Inferior parietal cortex (tissue), 1 donor: ENCODE data around the gene SERPINA12.

Experiments used
- DNase-seq: peaks from one replicate; pipeline ENCODE4 v3.0.0-alpha.2; 2016; ENCODE audit errors: extremely low spot score

The SERPINA12 gene, protein sequence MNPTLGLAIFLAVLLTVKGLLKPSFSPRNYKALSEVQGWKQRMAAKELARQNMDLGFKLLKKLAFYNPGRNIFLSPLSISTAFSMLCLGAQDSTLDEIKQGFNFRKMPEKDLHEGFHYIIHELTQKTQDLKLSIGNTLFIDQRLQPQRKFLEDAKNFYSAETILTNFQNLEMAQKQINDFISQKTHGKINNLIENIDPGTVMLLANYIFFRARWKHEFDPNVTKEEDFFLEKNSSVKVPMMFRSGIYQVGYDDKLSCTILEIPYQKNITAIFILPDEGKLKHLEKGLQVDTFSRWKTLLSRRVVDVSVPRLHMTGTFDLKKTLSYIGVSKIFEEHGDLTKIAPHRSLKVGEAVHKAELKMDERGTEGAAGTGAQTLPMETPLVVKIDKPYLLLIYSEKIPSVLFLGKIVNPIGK

DNA sequence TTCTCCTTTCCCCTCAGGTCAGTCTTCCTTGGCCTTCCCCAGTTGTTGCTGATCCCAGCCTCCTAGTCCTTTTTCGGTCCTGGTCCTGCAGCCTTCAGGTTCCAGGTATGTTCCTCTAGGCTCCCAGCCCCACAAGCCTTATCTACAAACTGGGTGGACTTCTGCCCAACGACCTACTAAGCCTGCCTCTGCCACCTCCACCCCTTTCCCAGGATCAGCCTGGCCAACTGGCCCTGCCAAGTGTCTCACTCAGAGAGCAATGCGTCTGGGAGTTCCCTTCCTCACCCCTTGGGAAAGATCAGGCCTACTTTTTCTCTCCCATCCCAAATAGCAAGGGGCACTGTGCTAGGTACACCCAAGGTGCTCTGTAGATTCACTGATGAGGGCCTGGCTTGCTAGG is at the start of gene SERPINA12:
TSS of gene SERPINA12 (minus strand) at position 114 of the 400 bp plus-strand sequence. CDS start 11,072 bp downstream, outside the sequence.
- DNase-seq: no peak

DNA sequence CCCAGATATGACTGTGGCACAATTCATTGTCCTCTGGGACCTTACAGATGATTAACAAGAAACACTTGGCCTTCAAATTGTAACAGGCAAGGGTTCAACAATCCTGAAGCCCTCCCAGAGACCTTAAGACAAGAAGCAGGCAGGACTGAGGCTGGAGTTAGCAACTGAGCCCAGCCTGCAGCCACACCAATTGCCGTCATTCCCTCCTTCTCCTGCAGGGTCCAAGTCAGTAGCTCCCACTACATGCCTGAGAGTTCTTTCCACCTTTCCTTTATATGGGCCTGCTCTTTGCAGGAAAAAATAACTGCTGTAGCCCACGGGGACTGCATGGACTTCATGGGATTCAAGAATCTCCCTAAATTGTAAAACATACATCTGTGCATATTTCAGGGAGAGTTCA is 49.6 kb upstream of the SERPINA12 start:
- no peak for DNase-seq

DNA sequence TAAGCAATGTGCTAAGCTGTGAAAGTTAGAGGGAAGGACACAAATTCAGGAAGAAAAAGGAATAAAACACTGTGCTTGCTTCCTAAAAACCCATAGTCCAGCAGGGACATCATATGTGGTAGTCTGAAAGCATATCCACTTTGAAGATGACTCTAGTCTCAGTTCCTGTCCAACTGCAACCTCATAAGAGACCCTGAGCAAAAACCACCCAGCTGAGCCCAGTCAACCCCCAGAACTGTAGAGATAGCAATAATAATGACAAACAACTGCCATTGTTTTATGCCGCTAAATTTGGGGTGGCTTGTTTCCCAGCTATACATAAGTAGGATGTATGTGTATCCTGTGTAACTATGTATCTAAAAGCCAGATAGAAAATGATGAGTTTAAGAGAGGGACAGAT is 48.1 kb upstream of the SERPINA12 start:
- DNase-seq: no peak

DNA sequence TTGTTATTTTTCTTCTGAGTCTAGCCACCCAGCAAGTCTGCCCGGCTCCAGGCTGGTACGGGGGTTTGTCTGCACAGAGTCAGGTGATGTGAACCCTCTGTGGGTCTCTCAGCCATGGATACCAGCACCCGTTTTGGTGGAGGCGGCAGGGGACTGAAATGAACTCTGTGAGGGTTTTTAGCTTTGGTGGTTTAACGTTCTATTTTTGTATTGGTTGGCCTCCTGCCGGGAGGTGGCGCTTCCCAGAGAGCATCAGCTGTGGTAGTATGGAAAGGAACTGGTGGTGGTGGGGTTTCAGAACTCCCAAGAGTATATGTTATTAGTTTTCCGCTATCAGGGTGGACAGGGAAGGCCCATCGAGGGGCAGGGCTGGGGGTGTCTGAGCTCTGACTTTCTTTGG is 46.7 kb upstream of the SERPINA12 start:
- DNase-seq: no peak

DNA sequence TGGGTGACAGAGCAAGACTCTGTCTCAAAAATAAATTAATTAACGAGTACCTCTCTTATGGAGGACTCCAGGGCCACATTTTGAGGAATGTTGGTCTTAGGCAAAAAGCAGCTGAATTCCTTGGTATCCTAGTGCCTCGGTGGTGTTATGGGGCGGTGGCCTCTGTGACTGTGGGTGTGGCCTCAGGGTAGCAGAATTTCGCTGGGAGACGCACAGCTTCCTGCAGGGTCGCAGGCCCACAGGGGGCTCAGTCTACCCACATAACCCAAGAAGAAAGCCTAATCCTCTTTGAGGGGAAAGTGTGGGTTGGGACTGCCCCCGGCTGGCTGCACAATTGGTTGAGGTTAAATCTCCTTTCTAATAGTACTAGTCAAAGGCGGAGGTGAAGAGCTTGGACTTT is 40.8 kb upstream of the SERPINA12 start:
- no peak for DNase-seq

DNA sequence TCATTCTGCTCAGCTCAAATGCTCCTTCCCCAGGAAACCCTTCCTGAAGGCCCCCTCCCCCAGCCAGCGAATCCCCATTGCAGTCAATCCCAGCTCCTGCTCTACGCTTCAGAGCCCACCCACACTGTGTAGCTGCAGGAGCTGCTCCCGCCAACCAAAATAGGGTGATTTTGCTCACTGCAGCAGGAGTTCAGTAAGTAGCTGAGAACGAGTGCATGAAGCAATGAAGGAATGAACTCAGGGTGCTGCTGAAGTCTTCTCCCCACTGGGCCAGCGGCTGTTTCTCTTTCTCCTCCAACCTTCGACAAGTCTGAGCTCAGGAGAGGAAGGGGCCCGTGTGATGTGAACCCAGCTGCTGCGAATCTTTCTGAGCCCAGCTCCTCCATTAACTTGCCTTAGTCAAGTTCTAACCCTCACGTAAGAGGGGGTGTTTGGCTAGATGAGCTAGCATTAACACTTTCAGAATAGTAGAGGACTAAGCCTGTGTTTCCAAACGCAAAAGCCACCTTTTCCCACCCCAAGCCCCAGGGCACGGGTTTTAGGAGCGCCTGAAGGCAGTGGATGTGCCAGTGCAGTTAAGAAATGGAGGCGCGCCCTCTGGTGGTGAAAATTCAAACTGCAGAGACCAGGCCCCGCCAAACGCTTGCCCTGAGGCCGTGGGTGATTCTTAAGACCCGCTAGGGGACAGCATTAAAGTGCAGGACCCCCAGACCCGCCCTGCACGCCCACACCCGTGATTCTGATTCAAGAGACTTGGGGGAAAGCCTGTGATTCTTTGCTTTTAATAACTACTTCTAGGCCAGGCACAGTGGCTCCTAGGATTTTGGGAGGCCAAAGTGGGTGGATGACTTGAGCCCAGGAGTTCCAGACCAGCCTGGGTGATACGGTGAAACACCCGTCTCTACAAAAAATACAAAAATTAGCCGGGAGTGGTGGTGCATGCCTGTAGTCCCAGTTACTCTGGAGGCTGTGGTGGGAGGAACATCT is 40.0 kb upstream of the SERPINA12 start:
- DNase-seq: peak; percentile 72

DNA sequence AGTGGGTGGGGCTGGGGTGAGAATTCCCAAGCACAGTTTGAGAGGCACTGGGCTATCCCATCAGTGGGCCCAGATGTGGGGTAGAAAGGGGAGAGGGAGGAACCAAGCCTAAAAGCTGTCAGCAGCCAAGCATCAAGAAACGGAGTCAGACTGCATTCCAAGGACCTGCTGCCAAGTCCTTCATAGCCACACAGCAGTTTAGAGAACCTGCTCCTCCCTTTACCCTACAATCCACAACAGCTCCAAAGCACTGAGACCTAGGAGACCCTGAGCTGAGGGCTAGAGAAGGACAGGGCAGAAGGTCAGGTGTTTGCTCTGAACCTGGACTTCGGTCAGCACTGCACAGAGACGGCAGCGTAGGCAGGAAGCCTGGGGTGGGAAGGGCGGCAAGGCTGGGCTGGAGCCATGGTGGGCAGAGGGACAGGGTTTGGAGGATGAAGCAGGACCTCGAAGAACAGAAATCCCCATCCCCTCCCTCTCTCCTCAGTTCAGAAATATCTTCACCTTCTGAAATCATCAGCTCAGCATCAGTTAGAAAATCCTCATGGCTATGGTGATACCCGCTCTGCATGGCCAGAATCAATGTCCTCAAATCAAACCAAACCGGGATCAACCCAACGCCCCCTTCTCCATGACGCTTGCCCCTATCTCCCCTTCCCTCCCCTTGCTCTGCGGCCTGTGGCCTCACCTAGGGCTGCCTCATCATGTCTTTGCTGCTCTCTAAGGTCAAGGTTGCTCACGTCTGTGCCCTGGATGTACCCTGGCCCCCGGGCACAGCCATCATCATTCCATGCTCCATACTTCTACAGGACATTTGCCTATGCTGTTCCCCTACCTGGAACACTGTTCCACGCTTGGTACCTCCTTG is 39.1 kb upstream of the SERPINA12 start:
- DNase-seq: no peak

DNA sequence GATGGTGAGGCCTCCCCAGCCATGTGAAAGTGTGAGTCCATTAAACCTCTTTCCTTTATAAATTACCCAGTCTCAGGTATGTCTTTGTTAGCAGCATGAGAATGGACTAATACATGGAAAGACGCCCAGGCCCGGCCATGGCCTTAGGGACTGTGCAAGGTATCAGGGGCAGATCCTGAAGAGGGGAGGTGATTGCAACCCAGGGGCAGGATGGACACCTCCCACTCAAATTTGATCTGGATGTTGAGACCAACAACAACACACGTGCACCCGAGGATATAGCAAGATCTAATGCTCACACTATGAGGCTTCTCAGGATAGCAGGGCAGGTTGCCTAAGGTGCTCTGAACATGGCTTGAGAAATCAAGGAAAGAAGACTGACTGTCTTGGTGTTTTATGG is 38.5 kb upstream of the SERPINA12 start:
- no peak for DNase-seq

DNA sequence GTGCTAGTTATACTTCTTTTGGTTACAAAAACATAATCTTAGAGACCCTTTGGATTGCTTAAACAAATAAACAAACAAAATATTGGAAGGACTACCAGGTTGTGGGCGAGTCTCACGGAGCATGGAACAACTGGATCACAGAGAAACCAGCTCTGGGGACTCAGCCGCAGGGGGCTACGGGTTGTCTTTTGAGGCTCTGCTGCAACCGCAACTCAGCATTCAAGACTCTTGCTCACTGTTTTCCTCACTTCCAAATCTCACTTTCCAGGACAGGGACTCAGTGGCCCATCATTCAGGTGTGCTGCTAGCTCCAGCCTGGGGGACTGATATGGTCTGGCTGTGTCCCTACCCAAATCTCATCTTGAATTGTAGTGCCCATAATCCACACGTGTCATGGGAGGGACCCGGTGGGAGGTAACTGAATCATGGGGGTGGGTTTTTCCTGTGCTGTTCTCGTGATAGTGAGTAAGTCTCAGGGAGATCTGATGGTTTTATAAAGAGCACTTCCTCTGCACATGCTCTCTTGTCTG is 37.9 kb upstream of the SERPINA12 start:
- no peak for DNase-seq

DNA sequence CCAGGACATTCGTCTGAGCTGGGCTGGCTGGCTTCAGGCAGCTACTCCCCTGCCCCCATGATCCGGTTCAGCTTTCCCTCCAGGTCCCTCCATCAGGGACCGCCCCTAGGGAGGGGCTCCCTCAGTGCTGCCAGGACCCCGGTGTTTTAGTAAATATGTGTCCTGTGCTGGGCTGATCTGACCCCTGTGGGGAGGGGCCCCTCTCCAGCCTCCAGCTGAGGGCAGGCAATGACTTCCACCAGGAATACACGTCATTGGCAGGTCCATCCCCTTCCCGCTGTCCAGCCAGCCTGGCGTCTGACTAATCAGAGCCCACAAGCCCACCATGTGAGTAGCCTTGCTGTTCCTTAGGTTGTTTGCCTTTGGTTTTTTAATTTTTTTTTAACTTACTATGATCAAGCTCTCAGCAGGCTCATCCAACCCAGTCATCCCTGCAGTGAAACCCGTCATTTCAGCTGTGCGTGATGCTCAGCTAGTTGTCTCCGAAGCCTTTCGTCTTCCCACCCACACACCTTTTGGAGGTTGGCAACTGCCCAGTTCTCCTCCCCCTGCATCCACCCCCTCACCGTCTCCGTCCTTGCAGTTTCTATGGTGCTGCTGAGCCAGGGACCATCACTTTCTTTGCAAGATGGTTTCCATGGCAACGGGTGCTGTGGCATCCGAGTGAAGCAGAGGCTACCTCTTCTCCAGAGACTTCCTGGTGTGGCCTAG is 36.0 kb upstream of the SERPINA12 start:
- peak; percentile 58 for DNase-seq

DNA sequence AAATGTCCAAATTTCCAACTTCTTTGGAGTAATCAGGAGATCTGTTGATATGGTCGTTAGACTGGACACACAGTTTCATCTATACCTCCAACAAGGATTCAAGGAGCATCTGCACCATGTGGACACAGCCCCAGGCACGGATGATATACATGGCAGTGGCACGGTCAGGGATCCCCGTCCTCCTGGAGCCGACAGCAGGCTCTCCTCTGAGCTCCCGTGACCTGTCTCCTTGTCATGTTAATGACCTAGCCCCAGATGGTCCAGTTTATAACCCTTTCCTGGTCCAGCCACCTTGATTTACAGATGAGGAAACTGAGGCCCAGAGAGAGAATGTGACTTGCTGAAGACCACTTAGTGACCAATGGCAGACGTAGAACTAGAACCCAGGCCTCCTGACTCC is 35.5 kb upstream of the SERPINA12 start:
- DNase-seq: no peak

DNA sequence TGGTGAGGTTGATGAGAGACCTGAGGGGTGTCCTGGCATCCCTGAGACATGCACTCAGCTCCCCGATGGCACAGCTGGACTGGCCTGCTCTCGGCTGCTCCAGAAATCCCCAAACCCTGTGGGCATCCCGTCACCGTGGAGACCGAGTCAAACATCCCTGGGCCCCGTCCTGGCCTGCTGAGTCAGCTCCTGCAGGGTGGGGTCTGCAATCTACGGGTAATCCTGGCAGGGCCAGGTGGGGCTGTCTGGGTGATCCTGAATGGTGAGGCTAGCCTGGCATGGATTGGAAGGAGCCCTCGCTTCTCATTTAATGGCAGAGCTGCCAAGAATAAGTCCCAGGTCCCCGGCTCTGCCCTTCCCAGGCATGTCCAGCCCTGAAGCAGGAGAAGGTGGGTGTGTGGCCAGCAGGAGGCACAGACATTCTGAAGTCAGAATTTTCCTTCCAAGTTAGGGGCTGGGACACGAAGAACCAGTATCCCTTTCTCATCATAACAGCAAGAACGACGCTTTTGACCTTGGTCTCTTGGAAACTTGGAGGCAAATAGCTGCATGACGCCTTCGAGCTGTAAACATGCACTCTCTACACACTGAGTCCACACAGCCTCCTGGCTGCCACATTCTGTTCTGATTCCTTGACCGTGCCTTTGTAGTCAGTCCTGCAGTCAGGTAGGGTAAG is 34.3 kb upstream of the SERPINA12 start:
- DNase-seq: no peak

DNA sequence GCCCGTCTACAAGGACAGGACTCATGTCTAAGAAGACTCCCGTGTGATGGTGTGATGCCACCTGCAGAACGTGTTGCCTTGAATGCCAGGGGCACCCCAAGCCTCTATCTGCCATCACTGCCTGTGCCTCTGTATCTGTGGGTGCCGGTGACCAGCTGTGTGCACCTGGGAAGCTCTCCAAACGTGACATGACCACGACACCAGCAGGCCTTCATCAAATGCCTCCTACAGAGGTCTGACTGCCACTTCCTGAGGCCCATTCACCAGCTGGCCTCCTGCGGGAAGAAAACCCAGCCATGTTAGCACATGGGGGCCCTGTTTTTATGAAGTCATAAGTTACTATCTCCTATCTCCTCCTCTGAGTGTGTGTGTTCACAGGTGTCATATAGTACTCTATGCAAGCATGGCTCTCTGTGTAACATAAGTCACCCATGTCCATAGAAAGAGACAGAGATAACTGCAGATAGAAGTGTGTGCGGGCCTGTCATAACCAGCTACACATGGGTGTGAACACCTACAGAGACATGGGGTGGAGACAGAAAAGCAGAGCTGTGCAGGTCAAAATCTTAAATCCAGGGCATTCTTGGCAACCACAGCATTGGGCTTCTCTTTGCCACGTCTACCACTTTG is 33.7 kb upstream of the SERPINA12 start:
- DNase-seq: no peak

DNA sequence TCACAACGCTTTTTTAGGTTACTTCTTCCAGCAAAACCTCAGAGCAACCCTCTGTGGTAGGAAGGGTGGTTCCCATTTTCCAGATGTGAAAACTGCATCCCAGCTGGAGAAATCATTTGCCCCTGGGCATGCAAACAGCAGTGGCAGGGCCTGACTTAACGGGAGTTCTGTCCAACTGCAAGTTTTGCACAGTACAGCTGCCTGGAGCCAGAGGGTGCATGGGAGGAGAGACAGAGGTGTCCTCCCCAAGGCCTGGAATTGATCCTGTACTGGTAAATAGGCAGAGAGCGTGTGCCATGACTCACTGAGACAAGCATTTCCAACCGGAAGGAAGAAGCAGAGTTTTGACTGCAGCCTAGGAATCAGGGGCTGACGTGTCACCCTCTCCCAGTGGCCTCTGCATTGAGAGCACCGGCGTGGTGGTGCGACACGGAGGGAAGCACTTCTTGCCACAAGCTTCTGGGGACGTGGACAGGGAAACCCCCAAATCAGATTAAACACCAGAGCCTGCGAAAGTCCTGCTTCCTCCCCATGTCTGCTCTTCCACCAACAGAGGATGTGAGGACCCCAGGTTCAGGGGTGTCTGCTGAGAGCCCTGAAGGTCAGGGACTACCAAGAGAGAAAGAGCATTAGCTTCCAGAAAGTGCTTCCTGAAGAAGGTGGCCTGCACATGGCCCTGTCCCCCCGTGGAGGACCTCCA is 33.0 kb upstream of the SERPINA12 start:
- DNase-seq: no peak

DNA sequence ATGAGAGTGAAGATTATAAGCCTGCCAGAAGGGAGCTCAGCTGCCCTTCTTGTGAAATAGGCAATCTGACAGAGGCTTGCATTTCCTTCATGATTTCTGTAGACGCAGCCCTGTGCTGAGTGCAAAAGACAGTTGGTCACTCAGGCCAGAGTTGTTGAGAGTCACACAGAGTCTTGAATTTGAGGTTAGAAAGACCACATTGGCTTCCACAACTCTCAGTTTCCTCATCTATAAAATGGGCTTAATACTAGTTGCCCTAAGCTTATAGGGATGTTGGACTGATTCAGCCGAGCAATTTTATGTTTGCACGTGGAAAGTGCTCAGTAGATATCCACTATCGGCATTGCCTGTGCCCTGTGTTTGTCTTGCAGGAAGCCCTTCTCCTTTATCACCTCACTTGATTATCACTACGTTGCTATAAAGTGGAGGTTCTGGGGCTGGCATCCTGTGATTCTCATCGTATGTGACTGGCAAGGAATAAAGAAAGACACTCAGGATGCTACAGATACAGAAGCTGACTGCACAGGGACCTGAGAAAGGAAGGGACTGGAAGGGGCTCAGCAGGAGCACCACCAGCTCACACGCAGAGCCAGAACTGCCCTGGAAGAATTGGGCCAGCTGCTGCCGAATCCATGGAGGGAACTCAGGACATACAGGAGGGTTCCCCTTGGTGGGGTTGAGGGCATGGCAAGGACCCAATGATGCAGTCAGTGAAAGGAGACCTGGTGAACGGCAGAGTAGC is 32.1 kb upstream of the SERPINA12 start:
- no peak for DNase-seq

DNA sequence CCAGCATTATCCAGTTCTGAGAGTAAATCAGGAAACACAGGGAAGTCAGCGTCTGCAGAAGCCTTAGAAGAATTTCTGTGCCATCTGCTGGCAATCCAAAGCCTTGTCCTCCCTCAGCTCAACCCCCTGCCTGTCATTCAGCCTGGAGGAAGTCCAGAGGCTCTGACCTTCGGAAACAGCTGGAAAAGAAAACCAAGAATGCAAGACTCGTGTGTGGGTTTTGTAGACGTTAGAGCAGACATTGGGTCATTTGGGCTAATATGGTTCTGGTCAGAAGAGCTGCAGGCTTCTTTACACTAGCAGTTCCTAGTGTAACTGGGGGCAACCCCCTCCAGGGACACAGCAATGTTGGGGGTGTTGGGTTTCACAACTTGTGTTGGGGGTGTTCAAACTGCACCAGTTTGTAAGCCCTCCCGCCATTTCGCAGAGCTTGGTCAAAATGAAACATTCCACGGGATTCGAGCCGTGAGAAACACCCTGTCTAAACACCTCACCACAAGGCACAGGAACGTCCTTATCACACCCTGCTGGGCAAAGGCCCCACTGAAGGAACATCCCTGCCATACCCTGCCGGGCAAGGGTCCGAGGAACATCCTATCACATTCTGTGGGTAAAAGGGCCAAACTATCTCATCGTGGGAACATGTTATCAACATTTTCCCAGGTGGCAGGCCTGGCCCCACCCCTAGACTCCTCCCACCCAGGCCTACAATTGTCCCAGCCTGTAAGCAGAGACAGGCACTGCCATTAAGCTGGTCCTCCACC is 30.9 kb upstream of the SERPINA12 start:
- DNase-seq: no peak

DNA sequence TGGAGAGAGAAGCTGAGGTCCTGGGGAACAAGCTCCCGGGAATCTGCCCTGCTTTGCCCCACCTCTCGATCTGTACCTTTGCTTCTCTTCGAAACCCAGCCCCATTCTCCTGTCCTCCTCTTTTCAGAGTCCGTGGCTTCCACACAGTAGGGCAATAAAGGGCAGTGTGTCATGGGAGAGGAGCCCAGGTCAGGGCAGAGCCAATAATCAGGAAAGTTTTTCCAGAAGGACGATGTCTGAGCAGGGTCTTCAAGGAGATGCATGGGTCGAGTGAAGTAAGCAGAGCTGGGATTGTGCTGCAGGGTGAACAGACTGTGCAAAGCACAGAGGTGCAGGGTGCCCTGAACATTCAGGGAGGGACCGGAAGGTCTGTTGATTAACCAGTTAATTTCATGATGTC is 29.9 kb upstream of the SERPINA12 start:
- no peak for DNase-seq
